GM21515 (cell line): ENCODE measurements around the gene SDR39U1.

Experiments used
- ATAC-seq: cut with Tn5 transposase; IDR thresholded peaks from one replicate; pipeline ENCODE4 v1.9.1; 2021; ENCODE audit not compliant: unreplicated experiment

SDR39U1 gene

GRCh38 chr14:24392325-24393091 lies 50.1 kb downstream of the SDR39U1 start:
- ATAC-seq: no peak

- no peak for ATAC-seq
Observed at GRCh38 chr14:24390701-24391468, 51.7 kb downstream of the SDR39U1 start.
